Right hindlimb (tissue), 1 donor: ENCODE measurements around the gene POU6F2.
A peak's percentile ranks its signal among the peaks of the same experiment; 100 is the strongest.

Experiments used
- DNase-seq: peaks from one replicate; pipeline ENCODE4 v3.0.0-alpha.2; 2018

Gene POU6F2

DNA sequence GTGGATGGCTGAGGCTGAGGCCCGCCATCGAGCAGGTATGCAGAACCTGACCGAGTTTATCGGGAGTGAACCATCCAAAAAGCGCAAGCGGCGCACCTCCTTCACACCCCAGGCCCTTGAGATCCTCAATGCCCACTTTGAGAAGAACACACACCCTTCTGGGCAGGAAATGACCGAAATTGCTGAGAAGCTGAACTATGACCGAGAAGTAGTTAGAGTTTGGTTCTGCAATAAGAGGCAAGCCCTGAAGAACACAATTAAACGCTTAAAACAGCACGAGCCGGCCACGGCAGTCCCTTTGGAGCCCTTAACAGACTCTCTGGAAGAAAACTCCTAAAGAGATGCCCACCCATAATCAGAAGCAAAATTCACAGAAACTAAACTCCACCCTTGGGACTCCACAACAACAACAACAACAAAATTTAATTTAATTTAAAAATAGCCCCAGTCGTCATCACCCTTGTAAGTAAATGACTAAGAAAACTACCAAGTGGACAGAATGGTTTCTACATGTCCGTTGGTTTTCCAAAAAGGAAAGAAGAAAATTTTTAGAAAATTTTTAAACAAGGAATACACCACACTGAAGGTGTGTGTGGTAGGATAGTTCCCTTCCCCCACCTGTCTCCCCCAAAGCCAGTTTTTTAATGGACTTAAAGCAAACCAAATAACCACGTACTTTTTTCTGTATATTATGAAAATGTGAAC, 486.8 kb downstream of the POU6F2 start:
- no peak for DNase-seq

DNA sequence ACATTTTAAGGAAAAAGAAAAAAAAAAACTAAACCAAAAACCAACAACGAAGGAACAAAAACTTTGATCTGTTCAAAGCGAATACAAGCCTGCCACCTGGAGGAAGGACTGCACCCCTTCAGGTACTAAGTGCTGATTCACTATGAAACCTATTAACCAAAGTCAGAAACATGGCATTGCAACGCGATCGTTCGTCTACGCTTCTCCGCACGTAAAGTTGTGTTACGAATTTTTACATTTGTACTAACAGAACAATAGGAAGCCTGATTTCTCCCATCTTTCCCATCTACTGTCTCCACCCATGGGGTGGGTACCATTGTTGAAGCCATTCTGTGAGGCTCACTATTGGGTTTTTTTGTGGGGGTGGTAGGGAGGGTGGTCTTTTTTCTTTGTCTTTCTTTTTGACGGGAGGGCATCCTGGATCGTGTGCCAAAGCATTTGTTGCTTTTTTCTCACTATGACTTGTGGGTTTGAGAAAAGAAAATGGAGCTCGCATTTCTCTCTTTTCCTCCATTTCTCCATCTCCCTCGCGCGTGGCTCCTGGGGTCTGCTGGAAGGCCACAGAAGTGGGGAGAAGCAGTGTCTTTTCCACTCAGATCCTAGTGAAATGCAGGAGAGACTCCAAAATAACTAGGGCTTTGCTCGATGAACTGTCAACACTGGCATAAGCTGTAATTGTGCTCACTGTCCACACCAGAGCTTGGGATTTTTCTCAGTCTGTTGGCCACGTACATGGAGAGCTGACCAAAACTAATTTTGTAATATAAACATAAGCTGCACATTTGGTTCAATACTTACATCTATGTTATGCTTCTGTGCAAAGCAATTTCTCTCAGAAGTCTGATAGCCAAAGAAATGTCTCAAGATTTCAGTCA, 487.6 kb downstream of the POU6F2 start:
- DNase-seq = peak; percentile 65

DNA sequence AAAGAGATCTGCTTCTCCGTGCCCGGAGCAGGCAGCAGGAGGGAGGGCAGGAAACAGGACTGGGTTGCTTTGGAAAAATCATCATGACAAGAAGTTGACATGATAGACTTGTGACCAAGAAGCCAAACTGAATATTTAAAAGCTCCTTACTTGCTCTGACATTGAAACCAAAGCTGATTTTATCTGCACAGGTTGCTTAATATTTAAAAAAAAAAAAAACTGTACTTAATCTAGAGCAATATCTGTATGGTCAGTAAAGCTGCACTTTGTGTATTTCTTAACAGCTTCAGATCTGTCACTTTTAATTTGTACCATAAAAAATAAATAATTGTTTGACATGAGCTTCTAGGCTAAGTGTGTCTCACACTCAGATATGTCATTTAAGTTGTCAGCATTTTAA, 490.6 kb downstream of the POU6F2 start:
- no peak for DNase-seq

DNA sequence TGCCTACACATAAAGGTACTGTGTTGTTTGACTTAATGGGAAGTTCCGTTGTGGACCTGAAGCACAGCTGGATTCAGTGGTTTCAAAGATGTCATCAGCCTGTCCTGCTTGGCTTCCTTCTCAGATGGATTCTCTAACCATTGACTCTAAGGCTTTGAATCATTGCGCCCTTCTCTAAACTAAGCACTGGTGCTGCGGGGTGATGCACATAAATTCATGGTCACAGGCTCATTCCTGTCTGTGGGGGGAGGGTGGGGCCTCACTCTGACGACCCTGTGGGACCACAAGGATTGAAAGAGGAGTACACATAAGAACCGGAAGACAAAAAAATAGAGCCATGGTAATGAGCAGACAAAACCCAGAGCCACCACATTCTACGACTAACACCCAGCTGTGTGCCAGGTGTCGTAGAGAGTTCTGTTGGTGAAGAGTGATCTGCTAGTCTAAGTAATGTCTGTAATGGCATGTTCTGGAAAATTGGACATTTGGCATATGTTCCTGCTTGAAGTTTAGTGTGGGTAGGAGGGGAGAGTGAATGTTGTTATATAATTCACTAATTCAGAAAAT, 491.2 kb downstream of the POU6F2 start:
- DNase-seq = no peak

DNA sequence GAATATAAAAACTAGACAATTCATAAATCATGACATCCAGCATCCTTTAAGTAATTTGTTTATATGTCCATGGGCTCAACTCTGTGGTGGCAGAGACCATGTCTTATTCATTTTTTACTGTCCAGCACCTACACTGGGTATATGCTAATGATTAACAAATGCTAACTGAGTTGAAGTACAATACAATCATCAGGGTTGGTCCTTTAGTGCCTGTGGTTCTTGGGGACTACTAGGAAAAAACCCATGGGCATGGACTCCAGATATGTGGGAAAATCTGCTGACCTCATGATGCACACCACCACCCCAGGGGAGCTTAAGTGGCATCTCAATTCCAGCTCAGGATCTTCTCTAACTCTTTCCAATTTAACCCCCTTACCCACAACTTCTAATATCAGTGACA, 503.2 kb downstream of the POU6F2 start:
- no peak for DNase-seq

DNA sequence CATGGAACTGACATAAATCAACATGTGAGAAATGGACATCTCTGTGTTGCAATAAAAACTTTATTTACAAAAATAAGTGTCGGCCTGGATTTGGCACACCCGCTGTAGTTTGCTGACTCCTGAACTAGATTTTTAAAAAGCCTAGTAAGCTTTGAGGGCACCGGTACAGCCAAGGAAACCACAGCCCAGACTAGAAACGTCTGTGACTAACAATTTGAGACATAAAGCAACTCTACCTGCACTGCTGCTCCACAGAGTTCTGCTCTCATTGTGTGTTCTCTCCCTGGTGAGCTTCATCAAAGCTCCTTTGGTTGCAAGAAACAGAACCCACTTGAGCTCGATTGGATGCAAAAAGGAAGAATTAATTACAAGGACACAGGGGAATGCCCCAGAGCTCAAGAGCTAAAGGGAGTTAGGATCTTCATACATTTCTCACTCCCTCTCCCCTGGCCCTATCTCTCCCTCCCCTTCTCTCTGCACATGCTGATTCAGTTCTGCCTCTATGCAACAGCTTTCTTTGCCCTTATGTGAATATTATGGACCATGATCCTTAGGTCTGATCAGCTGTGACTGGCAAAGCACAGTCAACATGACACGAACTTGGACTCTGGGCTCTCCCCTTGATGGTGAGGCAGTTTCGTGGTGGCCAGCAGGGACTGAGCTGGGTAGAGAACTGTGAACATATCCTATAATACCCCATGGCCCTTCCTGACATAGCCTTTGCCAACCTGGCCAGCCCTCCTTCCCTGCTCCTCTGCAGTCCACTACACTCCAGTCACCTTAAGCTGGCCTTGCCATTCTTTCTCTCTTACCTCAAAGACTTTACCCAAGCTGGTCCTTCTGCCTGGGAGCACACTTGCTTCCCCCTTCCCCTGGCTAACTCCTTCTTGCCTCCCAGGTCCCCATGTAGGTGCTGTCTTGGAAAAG, 511.0 kb downstream of the POU6F2 start:
- no peak for DNase-seq

DNA sequence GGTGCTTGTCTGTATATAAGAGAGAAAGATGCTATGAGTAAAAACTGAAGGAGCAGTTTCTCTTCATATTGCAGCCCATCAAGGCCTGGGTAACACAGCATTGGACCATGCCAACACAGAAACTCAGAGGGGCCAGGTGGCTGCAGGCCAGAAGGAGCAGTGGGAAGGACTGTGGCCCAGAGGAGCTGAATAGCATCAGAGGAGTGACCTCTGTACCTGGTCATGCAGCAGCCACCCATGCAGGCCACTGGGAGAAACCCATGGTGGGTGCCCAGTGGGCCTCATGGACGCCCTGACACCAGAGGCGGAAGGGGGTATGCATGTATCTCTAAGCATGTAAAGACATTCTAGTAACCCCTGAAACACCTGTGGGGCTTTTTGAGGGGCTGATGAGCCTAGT, 512.6 kb downstream of the POU6F2 start:
- no peak for DNase-seq

DNA sequence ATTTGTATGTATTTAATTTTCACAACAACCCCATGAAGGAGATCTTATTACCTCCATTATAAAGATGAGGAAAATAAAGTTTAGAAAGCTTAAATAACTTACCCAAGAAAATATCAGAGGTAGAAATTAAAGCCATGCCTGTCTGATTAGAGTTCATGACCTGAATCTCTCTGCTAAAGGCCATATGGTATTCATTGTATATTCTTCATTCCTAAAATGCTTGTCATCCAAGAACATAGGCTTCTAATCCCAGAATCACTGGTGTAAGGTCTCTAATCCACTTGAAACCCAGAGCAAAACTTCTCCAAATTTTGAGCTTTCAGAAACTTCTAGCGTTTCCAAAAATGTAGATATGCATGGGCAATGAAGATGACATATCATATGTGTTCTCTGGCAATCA, 516.2 kb downstream of the POU6F2 start:
- no peak for DNase-seq

DNA sequence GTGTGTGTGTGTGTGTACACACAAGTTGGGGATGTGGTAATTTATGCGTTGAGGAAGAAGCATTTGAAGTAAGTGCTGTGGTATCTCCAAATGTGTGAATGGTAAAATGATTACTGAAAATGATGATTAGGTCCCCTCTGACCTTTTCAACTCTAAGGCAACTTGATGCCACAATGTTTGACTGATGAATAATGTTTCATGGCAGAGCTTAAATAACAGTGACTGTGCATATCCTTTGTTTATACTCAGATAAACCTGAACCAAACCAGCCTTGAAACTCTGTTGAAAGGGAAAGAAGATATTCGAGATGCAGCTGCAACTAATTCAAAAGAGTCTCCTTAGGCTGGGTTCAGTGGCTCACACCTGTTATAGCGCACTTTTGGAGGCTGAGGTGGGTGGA, 523.6 kb downstream of the POU6F2 start:
- no peak for DNase-seq

DNA sequence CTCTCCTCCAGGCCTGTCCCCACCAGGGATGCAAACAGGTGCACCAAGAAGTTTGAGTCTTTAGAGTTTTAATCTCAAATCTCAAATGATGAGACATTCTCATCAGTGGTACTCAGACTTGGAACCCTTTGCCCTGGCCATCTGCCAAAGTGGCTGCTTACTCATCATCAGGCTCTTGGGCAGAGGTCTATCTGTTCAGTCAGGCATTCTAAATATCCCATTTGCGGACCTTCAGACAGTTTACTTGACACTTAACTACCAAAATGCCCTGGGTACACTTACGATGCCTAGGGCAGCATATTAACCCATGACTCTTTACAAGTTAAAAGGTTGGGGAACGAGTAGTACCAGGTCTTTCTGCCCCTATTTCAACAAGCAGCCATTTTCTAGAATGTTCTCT, 527.3 kb downstream of the POU6F2 start:
- DNase-seq = no peak

DNA sequence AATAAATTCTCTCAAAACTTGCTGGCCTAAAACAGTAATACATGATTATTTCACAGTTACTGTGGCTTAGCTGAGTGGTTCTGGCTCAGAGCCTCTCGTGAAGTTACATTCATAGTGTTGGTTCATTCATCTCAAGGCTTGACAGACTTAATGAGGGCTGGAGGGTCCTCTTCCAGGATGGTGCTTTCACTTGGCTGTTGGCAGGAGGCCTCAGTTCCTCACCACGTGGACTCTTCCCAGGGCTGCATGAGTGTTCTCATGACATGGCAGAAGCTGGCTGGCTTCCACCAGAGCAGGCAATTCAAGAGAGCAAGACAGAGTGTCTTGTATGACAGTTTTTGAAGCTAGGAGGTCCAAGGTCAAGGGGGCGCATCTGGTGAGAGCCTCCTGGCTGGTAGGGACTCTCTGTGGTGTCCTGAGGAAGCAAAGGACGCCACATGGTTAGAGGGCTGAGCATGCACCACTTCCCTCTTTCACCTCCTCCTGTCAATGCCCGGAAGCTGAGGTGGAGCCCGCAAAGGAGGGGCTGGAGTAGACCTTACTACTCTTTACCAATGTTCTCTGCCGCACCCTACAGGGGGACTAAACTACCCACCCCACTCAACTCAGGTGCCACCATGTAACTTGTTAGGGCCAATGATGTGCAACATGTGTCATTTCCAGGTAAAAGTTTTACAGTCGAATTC, 530.3 kb downstream of the POU6F2 start:
- DNase-seq = no peak

DNA sequence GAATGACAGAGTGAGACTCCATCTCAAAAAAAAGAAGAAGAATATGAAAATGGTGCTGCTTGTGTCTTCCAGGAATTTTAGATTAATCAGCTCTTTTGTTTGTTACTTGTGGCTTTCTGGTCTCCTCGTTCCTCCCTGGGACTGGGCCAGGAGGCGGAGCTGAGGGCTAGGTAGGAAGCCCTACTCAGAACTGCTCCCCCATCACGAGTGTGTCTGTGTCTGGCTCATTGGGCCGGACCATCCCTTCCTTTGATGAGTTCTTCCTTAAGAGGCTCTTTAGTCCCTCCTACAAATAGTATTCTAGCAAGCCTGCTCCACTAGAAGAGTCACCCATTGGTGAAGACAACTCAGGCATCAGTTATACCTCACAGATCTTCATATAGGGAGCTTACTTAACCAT, 531.7 kb downstream of the POU6F2 start:
- no peak for DNase-seq

DNA sequence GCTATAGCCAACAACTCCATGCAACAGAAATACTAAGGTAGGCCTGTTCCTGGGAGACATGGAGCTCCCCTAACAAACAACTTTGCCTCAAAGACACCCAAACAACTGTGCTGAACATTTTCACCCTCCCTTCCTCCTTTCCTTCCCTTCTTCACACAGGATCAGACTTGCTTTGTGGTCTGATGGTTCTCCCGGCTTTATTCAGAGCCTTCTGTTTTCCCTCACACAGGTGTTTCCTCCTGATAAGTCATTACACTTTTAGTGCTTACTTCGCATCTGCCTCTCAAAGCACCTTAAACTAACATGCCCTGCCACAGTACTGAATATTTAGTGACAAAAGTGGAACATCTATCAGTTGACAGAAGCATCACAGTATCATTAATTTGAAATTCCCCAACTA, 532.2 kb downstream of the POU6F2 start:
- no peak for DNase-seq

DNA sequence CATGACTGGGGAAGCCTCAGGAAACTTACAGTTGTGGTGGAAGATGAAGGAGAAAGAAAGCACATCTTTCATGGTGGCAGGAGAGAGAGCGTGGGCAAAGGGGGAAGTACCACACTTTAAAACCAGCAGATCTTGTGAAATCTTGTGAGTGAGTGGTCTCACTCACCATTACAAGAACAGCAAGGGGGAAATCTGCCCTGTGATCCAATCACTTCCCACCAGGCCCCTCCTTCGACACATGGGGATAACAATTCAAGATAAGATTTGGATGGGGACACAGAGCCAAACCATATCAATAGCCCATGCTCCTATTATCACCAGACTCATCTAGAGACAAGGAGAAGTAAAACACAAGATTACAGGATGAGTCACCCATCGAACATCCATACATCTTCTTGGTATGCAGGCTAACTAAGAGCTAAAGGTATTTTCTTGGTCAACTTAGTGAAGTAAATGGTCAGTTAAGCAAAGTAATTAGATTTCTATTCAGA, 533.2 kb downstream of the POU6F2 start:
- no peak for DNase-seq

DNA sequence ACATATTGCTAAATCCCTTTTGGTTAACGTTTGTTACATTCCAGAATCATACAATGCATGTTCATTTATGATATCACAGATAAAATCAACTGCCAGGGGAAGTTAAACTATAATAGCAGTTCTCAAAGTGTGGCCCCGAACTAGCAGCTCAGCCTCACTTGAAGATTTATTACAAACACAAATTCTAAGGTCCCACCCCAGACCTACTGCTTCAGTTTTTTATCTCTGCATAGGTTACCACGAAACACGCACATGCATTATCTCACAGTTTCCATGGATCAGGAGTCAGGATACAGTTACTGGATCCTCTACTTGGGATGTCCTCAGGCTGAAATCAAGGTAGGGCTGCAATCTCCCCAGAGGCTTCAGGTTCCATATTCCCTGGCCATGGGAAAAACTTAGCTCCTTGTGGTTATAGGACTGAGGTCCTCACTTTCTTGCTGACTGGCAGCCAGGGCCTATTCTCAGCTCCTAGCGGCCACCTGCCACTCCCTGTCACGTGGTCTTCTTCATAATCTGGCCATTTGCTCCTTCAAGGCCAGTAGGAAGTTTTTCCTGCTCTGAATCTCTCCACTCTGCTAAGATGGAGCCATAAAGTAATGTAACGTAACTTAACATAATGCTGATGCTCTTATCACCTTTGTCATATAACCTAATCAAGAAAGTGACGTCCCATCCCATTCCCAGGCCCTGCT, 538.0 kb downstream of the POU6F2 start:
- DNase-seq = no peak

DNA sequence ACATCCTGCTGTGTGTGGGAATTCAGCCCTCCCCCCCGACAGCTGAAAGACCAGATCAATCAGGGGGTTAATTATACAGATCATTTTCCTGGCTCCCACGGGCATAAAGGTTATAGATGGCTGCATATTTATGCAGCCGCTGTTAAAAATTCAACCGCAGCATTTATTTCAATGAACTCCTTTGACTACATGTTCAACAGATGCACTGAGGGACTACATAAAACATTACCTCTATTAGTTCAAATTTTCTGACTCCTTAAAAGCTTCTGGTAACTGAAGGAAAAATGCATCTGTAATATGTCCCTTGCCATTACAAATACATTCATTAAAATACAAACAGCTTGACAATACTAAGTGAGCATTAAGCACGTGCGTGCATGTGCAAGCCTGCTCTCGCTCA, 538.8 kb downstream of the POU6F2 start:
- no peak for DNase-seq

DNA sequence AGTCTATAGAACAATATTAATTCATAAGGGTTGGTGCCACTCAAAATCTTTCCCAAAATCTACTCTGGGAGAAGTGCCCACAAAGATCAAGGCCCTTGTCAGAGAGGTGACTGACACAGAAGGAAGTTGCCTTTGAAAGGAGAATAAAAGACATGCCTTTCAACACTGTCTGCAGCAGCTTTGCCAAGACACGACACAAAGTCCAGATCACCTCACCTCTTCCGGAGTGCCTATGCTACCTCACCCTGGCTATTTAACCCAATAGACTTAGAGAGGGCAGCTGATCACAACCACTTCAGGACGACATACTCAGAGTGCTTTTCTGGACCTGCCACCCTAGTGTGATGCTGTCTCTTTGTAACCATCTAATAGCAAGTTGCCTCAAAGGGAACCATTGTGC, 539.5 kb downstream of the POU6F2 start:
- DNase-seq = no peak
